HG03469 (cell line): ENCODE data around the gene PTPMT1.
"Not testable (repeated sequence)": the region's sequence is repeated elsewhere in the genome, so short reads cannot be mapped to it uniquely, and the experiment has no call there.

Source experiments
- ATAC-seq: cut with Tn5 transposase; IDR thresholded peaks from one replicate; pipeline ENCODE4 v1.9.1; 2021; ENCODE audit warnings: mild to moderate bottlenecking, moderate library complexity, moderate number of reproducible peaks; ENCODE audit not compliant: unreplicated experiment

Gene PTPMT1

DNA sequence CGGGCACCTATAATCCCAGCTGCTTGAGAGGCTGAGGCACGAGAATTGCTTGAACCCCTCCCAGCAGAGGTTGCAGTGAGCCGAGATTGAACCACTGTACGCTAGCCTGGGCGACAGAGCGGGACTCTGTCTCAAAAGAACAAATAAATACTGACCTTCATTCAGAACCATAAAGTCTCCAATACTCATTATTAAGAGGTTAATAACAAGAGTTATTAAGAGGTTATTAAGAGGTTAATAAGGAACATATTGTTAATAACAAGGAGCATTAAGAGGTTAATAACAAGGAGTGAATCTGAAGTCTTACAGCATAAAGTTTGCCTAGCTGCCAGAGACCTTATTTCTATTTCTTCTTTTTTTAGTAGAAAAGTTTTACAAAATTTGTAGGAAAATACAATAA lies 20.1 kb upstream of the PTPMT1 start:
- no peak for ATAC-seq

GRCh38 chr11:47546274-47546673 lies 19.1 kb upstream of the PTPMT1 start:
- not testable (repeated sequence) for ATAC-seq

- no peak for ATAC-seq
Measured at GRCh38 chr11:47550288-47551047, 14.9 kb upstream of the PTPMT1 start.

DNA sequence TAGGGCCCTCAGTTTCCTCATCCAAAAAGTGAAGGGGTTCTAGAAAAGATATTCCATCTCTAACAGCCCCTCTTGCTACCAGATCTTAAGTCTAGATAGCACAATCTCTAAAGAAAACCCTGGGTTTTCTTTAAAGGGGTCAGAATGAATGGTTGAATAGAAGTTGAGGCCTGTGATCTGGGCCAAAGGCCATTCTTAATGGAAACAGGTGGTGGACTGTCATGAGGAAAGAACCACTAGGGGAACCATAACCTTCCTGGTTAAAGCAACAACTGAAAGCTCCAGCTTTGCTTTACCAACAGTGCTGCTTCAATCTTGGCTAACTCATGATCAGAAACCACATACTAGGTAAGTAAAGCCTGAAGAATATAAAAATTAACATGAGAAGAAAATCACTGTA lies 14.3 kb upstream of the PTPMT1 start:
- no peak for ATAC-seq

- no peak for ATAC-seq
Measured at GRCh38 chr11:47552056-47552565, 13.3 kb upstream of the PTPMT1 start.

DNA sequence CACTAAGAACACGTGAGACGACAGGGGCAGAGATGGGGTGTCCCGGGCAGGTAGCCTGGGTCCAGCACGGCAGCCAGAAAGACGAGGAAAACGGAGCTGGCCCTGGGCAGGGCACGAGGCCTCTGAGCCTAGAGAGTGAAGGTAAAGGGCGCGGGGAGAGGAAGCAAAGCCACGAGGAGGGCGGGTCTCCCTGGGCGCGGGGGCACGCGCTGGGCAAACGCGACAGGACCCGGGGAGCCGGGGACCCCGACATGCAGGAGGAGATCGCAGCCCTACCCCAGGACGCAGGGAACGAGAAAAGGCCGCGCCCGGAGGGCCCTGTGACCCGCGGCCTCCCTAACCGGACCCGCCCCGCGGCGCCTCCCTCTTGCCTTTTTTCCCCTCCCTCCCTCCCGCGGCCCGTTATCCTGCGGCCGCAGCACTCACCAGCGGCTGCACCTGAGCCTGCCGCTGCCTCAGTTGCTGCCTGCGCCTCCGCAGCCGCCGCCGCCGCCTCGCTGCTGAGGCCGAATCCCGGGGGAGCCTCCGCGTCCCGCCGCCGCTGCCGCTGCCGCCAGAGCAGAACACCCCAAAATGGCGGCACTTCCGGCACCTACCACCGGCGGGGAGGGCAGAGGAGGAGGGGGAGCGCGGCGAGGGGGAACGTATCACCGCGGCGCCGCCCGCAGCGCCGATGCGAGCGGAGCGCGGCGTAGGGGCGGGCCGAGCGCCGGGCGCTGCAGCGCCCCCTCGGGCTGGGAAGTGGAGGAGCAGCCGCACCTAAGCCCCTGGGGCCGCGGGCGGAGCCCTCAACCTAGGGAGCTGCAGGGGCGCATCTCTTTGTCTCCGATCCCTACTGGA lies 12.6 kb upstream of the PTPMT1 start, which contains the start of gene CELF1:
CELF1 (minus strand) TSS at position 567 of the 840 bp plus-strand sequence. CDS start 53,609 bp downstream, outside the sequence.
- peak; percentile 79 for ATAC-seq

- no peak for ATAC-seq
Measured at GRCh38 chr11:47553406-47553743, 12.0 kb upstream of the PTPMT1 start.

- not testable (repeated sequence) for ATAC-seq
Measured at GRCh38 chr11:47557004-47557403, 8.4 kb upstream of the PTPMT1 start.

- no peak for ATAC-seq
Measured at GRCh38 chr11:47558695-47559094, 6.7 kb upstream of the PTPMT1 start.

DNA sequence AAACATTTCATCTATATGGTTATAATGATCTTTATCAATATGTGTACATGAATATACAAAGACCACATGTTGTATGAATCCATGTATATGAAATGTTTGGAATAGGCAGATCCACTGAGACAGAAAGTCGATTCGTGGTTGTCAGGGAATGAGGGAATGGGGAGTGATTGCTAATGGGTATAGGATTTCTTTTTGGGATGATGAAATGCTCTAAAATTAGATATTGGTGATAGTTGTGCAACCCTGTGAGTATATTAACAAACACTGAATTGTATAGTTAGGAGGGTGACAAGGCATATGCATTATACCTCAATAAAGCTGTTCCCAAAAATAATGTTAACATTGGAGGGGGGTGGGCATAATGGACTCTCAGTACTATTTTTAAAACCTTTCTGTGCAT lies 5.0 kb upstream of the PTPMT1 start:
- ATAC-seq = no peak

DNA sequence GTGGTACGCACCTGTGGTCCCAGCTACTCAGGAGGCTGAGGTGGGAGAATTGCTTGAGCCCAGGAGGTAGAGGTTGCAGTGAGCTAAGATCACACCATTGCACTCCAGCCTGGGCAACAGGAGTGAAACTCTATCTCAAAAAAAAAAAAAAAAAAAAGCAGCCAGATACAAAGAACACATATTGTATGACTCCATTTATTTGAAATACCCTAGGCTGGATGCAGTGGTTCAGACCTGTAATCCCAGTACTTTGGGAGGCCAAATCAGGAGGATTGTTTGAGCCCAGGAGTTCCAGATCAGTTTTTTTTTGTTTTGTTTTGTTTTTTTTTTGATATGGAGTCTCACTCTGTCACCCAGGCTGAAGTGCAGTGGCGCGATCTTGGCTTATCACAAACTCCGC lies 3.0 kb upstream of the PTPMT1 start:
- ATAC-seq = not testable (repeated sequence)

DNA sequence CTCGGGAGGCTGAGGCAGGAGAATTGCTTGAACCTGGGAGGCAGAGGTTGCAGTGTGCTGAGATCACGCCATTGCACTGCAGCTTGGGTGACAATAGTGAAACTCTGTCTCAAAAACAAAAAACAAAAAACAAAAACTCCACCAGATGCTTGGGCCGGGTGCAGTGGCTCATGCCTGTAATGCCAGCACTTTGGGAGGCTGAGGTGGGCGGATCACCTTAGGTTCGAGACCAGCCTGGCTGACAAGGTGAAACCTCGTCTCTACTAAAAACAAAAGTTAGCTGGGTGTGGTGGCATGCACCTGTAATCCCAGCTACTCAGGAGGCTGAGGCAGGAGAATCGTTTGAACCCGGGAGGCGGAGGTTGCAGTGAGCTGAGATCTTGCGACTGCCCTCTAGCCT lies 1.0 kb upstream of the PTPMT1 start:
- not testable (repeated sequence) for ATAC-seq

GRCh38 chr11:47564933-47565339 lies 463 bp upstream of the PTPMT1 start:
- no peak for ATAC-seq

DNA sequence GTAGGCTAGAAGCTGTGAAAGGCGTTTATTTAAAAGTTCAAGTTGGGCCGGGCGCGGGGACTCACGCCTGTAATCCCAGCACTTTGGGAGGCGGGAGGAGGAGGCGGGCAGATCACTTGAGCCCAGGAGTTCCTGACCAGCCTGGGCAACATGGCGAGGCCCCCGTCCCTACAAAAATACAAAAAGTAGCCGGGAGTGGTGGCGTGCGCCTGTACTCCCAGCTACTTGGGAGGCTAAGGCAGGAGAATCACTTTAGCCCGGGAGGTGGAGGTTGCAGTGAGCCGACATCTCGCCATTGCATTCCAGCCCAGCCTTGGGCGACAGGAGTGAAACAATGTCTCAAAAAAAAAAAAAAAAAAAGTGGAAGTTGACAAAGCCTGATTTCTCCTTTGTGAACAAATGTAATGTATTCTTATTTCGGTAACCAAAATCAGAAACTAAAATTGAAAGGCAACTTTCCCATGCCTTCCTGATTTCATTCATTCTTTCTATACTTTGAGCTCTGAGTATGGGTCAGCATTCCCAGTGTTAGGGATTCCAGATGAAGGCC lies 825 bp downstream of the PTPMT1 start:
- ATAC-seq = no peak

- no peak for ATAC-seq
Measured at GRCh38 chr11:47569646-47570045, 4.2 kb downstream of the PTPMT1 start.

DNA sequence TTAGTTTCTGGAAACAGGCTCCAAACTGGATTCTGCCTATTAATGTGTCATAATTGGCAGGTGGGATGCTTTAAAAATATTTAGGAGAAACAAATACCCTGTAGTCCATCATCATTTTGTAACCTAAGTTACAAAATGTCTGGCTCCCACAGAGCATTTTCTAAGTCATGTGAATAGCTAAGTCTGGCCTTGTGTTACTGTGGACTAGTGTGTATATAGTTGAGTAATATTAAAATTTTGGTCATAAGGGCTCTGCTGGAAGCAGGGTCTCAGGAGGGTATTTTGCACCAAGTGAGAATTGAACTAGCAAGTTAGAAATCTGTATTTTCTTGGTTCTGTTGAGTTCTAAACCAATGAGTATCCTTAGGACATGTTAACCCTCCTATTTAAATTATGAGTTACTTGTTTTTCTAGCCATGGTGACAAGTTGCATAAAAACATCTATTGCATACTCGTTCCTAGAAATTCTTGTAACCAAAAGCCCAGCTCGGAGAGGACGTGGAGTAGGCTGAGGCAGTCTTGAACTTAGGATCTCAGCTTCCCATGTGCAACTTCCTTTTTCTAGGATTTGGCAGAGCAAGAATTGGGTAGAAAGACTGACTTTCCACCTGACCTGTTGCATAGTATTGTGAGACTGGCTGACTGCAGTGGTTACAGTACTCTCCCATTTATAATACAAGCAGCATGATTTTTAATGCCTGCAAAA lies 5.4 kb downstream of the PTPMT1 start:
- ATAC-seq = no peak

GRCh38 chr11:47571357-47571729 lies 5.9 kb downstream of the PTPMT1 start:
- ATAC-seq = no peak

GRCh38 chr11:47571895-47572294 lies 6.5 kb downstream of the PTPMT1 start:
- ATAC-seq = no peak

GRCh38 chr11:47572715-47573255 lies 7.4 kb downstream of the PTPMT1 start:
- ATAC-seq = no peak

DNA sequence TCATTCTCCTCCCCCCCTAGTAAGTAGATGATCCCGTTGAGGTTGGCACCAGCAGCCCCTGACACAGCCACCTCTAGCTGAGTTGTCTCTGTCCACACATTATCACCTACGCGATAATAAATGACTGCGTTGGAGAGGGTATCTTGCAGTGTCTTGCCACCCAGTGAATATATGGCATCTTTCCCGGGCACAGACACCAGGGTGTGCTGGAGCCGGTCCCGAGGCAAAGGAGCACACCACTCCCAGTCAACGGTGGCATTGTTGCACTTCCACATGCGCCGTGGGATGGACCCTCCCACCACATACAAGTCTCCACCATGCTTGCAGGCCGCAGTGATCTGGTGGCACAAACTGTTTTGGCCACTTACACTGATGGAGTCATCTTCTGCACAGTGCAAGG lies 7.9 kb downstream of the PTPMT1 start:
- ATAC-seq = no peak
